Lung (tissue), 12 donors: ENCODE measurements around the gene KRTAP11-1. TPM values are rescaled to one million over a fixed set of nuclear protein-coding genes. Genes with fewer than 3 reads are reported as not detected.

Source experiments
- ATAC-seq: fragments of 200-7000 bp; cut with Tn5 transposase; one replicate; pipeline ENCODE4 v1.9.1; 2020; ENCODE audit warnings: moderate number of reproducible peaks; ENCODE audit not compliant: insufficient read depth, low FRiP score
- DNase-seq, 3 donors: peaks; one replicate each; pipeline ENCODE4 v3.0.0-alpha.2; 2013 to 2017
- H3K27ac ChIP-seq, 2 donors: one replicate each; pipeline ENCODE4 v1.5.1; 2013; ENCODE audit warnings: mild to moderate bottlenecking in 2 of 2, moderate library complexity in 2 of 2, control low read depth in 1 of 2, inconsistent platforms in 1 of 2, low read depth in 1 of 2, low read length in 1 of 2
- H3K27me3 ChIP-seq, 3 donors: one replicate each; pipeline ENCODE4 v1.5.1; 2013; ENCODE audit warnings: low read length in 2 of 3; ENCODE audit not compliant: control insufficient read depth in 3 of 3, insufficient read depth in 3 of 3
- H3K36me3 ChIP-seq, 4 donors: one replicate each; pipeline ENCODE4 v1.5.1; 2013; ENCODE audit warnings: low read length in 4 of 4, mild to moderate bottlenecking in 1 of 4, moderate library complexity in 1 of 4; ENCODE audit not compliant: control insufficient read depth in 4 of 4, insufficient read depth in 4 of 4
- H3K4me1 ChIP-seq, 5 donors: one replicate each; pipeline ENCODE4 v1.5.1; 2013; ENCODE audit warnings: low read length in 5 of 5, mild to moderate bottlenecking in 2 of 5, moderate library complexity in 1 of 5; ENCODE audit not compliant: control insufficient read depth in 5 of 5, insufficient read depth in 5 of 5
- H3K4me3 ChIP-seq: one replicate; pipeline ENCODE4 v1.5.1; 2013; ENCODE audit warnings: mild to moderate bottlenecking, control low read depth, moderate library complexity
- H3K9ac ChIP-seq, 2 donors: one replicate each; pipeline ENCODE4 v1.5.1; 2013; ENCODE audit warnings: low read length in 2 of 2, control low read depth in 1 of 2; ENCODE audit not compliant: insufficient read depth in 1 of 2
- H3K9me3 ChIP-seq, 4 donors: one replicate each; pipeline ENCODE4 v1.5.1; 2013; ENCODE audit warnings: low read length in 3 of 4, mild to moderate bottlenecking in 1 of 4, moderate library complexity in 1 of 4; ENCODE audit not compliant: control insufficient read depth in 4 of 4, insufficient read depth in 3 of 4
- WGBS, 2 donors: extraction: QIAGEN DNeasy Blood & Tissue Kit; methylation state at CpG; one replicate each; pipeline ENCODE4 v1.1.7; 2013; 5-methylcytosine and 5-hydroxymethylcytosine counted together
- polyA plus RNA-seq, 2 donors: library from polyadenylated mRNA; stranded (reverse); fragments of 200-250 nt; gene quantifications; one replicate each; pipeline ENCODE4 v1.2.1, GENCODE V29; 2013
- total RNA-seq, 2 donors: library from RNA; depleted of rRNA in 1 of 2; stranded (reverse); fragments of >200 nt in 1 of 2; gene quantifications; one replicate each; pipeline ENCODE4 v1.2.1, GENCODE V29; 2014 to 2021
- TF ChIP-seq, protein P1 (sequence below): IDR thresholded peaks from 2 replicates; pipeline ENCODE4 v1.5.1; 2012; ENCODE audit warnings: mild to moderate bottlenecking; ENCODE audit errors: control extremely low read depth, extremely low read depth
- donor health status: control.
- donor health status: control.
- donor health status: Bipolar disorder and iron deficiency.
- donor health status: healthy.
- donor health status: DM: yes; HTN: yes; CAD: no.

The KRTAP11-1 gene
- total and polyA plus RNA-seq, 4 donors = not detected

DNA sequence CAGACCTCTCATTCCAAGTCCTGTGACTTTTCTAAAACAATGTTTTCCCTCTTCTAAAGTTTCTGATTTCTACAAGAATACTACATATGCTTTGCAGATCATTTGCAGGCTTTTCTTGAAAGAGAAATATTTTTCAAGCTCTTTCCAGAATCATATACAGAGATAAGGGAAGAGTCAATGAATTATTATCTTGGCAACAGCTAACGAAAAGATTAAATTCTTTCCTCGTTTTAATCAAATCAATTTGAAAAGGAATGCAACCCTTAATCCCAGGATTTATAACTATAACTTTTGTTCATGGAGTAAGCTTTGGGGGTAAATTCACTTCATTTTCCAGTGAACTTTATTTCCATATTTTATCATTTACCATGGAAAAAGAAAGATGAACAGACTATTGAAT lies 6.9 kb downstream of the KRTAP11-1 start:
- TF ChIP-seq, protein P1, sequence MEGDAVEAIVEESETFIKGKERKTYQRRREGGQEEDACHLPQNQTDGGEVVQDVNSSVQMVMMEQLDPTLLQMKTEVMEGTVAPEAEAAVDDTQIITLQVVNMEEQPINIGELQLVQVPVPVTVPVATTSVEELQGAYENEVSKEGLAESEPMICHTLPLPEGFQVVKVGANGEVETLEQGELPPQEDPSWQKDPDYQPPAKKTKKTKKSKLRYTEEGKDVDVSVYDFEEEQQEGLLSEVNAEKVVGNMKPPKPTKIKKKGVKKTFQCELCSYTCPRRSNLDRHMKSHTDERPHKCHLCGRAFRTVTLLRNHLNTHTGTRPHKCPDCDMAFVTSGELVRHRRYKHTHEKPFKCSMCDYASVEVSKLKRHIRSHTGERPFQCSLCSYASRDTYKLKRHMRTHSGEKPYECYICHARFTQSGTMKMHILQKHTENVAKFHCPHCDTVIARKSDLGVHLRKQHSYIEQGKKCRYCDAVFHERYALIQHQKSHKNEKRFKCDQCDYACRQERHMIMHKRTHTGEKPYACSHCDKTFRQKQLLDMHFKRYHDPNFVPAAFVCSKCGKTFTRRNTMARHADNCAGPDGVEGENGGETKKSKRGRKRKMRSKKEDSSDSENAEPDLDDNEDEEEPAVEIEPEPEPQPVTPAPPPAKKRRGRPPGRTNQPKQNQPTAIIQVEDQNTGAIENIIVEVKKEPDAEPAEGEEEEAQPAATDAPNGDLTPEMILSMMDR = no peak
- 61 to 81% methylated on average over 2 of the region's 2 CpGs for WGBS, 2 donors
- H3K9ac ChIP-seq = no peak overlapping the region
- H3K9me3 ChIP-seq = no peaks in the 10 kb centered on the region
- no peaks in the 10 kb centered on the region for H3K4me1 ChIP-seq
- no peaks in the 10 kb centered on the region for H3K27me3 ChIP-seq
- DNase-seq = no peak
- H3K36me3 ChIP-seq = no peaks in the 10 kb centered on the region
- no peak for ATAC-seq
- no peak overlapping the region for H3K4me3 ChIP-seq
- H3K27ac ChIP-seq = no peak overlapping the region

DNA sequence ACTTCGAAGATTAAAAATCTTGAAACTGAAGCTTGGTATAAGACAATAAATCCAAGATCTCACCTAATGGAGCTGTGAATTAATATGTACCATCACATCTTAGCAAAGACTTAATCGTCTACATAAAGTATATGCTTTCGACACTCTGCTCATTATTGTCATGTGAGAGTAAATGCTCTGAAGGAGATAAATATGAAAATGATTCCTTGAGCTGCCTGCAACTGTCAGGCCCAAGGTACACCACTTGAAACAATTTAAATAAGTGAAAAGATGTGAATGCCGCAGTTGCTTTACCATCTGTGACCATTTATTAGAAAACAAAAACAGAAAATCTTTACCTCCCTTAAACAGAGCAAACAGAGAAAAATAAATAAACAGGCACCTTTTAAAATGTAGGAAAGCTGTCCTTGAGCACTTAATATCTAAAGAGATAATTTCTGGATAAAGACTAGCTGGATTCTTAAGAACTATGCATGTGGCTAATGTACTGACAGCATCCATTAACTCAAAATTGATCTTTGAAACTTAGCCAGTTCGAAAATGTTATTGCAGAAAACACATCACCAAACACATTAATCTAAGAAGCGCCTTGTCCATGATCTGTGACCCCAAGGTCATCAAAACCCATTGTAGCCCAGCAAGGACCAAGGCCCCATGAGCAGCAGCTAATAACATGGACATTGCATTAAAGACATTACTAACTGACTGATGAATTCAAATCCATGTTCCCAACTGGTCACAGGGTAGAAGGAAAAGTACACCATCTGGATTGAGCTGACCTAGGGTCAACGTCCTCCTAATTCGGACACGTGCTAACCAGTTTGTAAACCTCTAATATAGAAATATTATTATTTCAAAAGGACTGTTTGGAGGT lies 33.5 kb downstream of the KRTAP11-1 start:
- no peak overlapping the region for H3K4me3 ChIP-seq
- H3K27me3 ChIP-seq = no peaks in the 10 kb centered on the region
- H3K27ac ChIP-seq = no peak overlapping the region
- H3K9me3 ChIP-seq = no peaks in the 10 kb centered on the region
- no peak for ATAC-seq
- 70 to 82% methylated on average over 9 of the region's 9 CpGs for WGBS, 2 donors
- peaks cover 0 to 3% (median 0%) of the 10 kb centered on the region in 5 donors for H3K4me1 ChIP-seq
- DNase-seq = no peak
- no peaks in the 10 kb centered on the region for H3K36me3 ChIP-seq
- no peak overlapping the region for H3K9ac ChIP-seq
- TF ChIP-seq, protein P1 = no peak

DNA sequence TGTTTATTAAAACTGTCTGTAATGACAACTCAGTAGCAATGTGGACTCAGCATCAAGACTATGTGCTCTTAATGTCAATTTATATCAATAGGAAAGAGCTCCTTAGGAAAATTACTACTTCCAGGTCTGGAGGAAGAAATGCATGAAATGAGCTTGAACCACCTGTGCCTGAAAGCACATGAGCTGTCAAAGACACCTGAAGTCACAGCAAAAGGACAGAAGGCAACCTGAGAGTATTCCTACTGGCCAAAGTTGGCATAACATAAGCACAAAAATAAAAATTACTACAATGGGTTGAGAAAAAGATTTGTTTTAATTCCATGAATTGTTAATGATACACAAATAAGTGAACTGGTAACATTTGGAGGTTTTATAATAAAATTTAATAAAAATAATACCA lies 38.4 kb downstream of the KRTAP11-1 start:
- no peak overlapping the region for H3K9ac ChIP-seq
- no peak overlapping the region for H3K4me3 ChIP-seq
- DNase-seq (no peak), ATAC-seq (no peak)
- no peak overlapping the region for H3K27ac ChIP-seq
- H3K36me3 ChIP-seq = no peaks in the 10 kb centered on the region
- H3K4me1 ChIP-seq = peaks cover 0 to under 1% (median 0%) of the 10 kb centered on the region in 5 donors
- H3K9me3 ChIP-seq = no peaks in the 10 kb centered on the region
- no peaks in the 10 kb centered on the region for H3K27me3 ChIP-seq
- TF ChIP-seq, protein P1 = no peak
